K562 (cell line): Measurements from ENCODE around the gene TFF1. TPM values are rescaled to one million over a fixed set of nuclear protein-coding genes. Genes with fewer than 3 reads are reported as not detected.

Experiments used
- BHLHE40 ChIP-seq: IDR thresholded peaks from 2 replicates; pipeline ENCODE4 v1.6.1; 2011; ENCODE audit warnings: low read length, improper control_type of control experiment
- CBFA2T3 ChIP-seq: fragments of 450-650 bp; IDR thresholded peaks from 2 replicates; pipeline ENCODE4 v1.6.1; 2017
- CREM ChIP-seq: IDR thresholded peaks from 2 replicates; pipeline ENCODE4 v1.6.1; 2014; ENCODE audit warnings: antibody characterized with exemption, low read depth
- DLX4 ChIP-seq: fragments of 250-450 bp; sonication (Bioruptor Pico); IDR thresholded peaks from 2 replicates; pipeline ENCODE4 v1.6.1; 2021; ENCODE audit warnings: mild to moderate bottlenecking
- ETV5 ChIP-seq: sonication (generic); formaldehyde crosslinking; IDR thresholded peaks from 2 replicates; pipeline ENCODE4 v1.4.0; 2020; ENCODE audit warnings: low read depth, mild to moderate bottlenecking, missing genetic modification reagents
- GATA2 ChIP-seq: sonication (generic); formaldehyde crosslinking; IDR thresholded peaks from 2 replicates; pipeline ENCODE4 v1.4.0; 2020; ENCODE audit warnings: mild to moderate bottlenecking, missing genetic modification reagents
- HDAC1 ChIP-seq, 2 experiments: fragments of 450-650 bp; IDR thresholded peaks; 2 replicates each; pipeline ENCODE4 v1.6.1; 2016 to 2017; ENCODE audit warnings: inconsistent platforms in 1 of 2, mild to moderate bottlenecking in 1 of 2, moderate library complexity in 1 of 2
- HDAC8 ChIP-seq: fragments of 450-650 bp; IDR thresholded peaks from 2 replicates; pipeline ENCODE4 v1.6.1; 2016; ENCODE audit warnings: mild to moderate bottlenecking, missing genetic modification characterization, moderate library complexity, missing compliant biosample characterization
- HES1 ChIP-seq: fragments of 450-650 bp; IDR thresholded peaks from 2 replicates; pipeline ENCODE4 v1.6.1; 2016; ENCODE audit warnings: low read depth, mild to moderate bottlenecking, moderate library complexity
- KLF16 ChIP-seq: IDR thresholded peaks from 2 replicates; pipeline ENCODE4 v1.6.1; 2016; ENCODE audit warnings: antibody characterized with exemption
- NCOR1 ChIP-seq: fragments of 450-650 bp; IDR thresholded peaks from 2 replicates; pipeline ENCODE4 v1.6.1; 2016; ENCODE audit warnings: mild to moderate bottlenecking, moderate library complexity
- NFE2 ChIP-seq: IDR thresholded peaks from 2 replicates; pipeline ENCODE4 v1.6.1; 2014; ENCODE audit warnings: antibody characterized with exemption, low read depth
- NRF1 ChIP-seq, 2 experiments: fragments of 450-650 bp; IDR thresholded peaks in 1 of 2; conservative IDR thresholded peaks in 1 of 2; 2 replicates each; pipeline ENCODE4 v1.6.1; 2014; ENCODE audit warnings: mild to moderate bottlenecking in 2 of 2
- PHB2 ChIP-seq: fragments of 450-650 bp; IDR thresholded peaks from 2 replicates; pipeline ENCODE4 v1.6.1; 2017; ENCODE audit warnings: low read depth
- PHF8 ChIP-seq: fragments of 200-600 bp; sonication (generic); IDR thresholded peaks from 2 replicates; pipeline ENCODE4 v1.6.1; 2012; ENCODE audit warnings: mixed run types, mild to moderate bottlenecking, inconsistent platforms, low read length, moderate library complexity, borderline replicate concordance
- POU5F1 ChIP-seq: fragments of 150-350 bp; IDR thresholded peaks from 2 replicates; pipeline ENCODE4 v1.6.1; 2014; ENCODE audit warnings: borderline replicate concordance, low read length, low read depth, mild to moderate bottlenecking; ENCODE audit not compliant: partially characterized antibody
- RBM17 ChIP-seq: fragments of 200-400 bp; formaldehyde crosslinking; IDR thresholded peaks from 2 replicates; pipeline ENCODE4 v1.6.1; 2017; ENCODE audit warnings: low read depth, mild to moderate bottlenecking, low read length, borderline replicate concordance
- TAF1 ChIP-seq: IDR thresholded peaks from 2 replicates; pipeline ENCODE4 v1.6.1; 2011; ENCODE audit warnings: mild to moderate bottlenecking, low read length, moderate library complexity; ENCODE audit not compliant: insufficient read depth, control insufficient read depth, severe bottlenecking; ENCODE audit errors: extremely low read depth
- TAL1 ChIP-seq: fragments of 450-650 bp; IDR thresholded peaks from 2 replicates; pipeline ENCODE4 v1.6.1; 2016; ENCODE audit warnings: mild to moderate bottlenecking
- TBL1XR1 ChIP-seq, 2 experiments: IDR thresholded peaks; 2 replicates each; pipeline ENCODE4 v1.6.1; 2012; ENCODE audit warnings: improper control_type of control experiment in 2 of 2, low read length in 2 of 2, mild to moderate bottlenecking in 1 of 2
- ZNF395 ChIP-seq: fragments of 200-800 bp; sonication (Bioruptor generic); IDR thresholded peaks from 2 replicates; pipeline ENCODE4 v1.6.1; 2017; ENCODE audit warnings: missing genetic modification characterization, missing compliant biosample characterization
- ZNF766 ChIP-seq: fragments of 200-800 bp; sonication (Bioruptor generic); conservative IDR thresholded peaks from 2 replicates; pipeline ENCODE4 v1.6.1; 2016; ENCODE audit warnings: missing genetic modification characterization, missing compliant biosample characterization
- polyA plus RNA-seq, 8 experiments: library from polyadenylated mRNA; depleted of rRNA in 4 of 8; stranded (reverse) in 5 of 8; unstranded in 3 of 8; fragments of >200 nt; fragmentation: Nextera tagmentation in 2 of 8; fragmentation: Illumina TruSeq in 1 of 8; extraction: Ambion mirVana in 2 of 8; extraction: Trizol in 1 of 8; gene quantifications; 2 replicates each; pipeline versions ENCODE4 v1.2.1 to v1.2.3, GENCODE V29; 2011 to 2014; ENCODE audit warnings: inconsistent platforms in 1 of 8, missing spikeins in 1 of 8
- total RNA-seq, 7 experiments: library from RNA; depleted of rRNA in 6 of 7; stranded (reverse); fragments of >200 nt in 6 of 7; fragmentation: Illumina TruSeq in 2 of 7; extraction: Trizol in 2 of 7; gene quantifications; 2 replicates each; pipeline versions ENCODE4 v1.2.1 to v1.2.3, GENCODE V29; 2011 to 2021; ENCODE audit warnings: low replicate concordance in 1 of 7
- TF ChIP-seq, protein P1 (sequence below): fragments of 450-650 bp; IDR thresholded peaks from 2 replicates; pipeline ENCODE4 v1.6.1; 2018; ENCODE audit not compliant: partially characterized antibody

The TFF1 gene
- total and polyA plus RNA-seq, 9 of the 15 experiments (the other 6 are each of a cell fraction or from before 2014, with no cell fraction given), result 0.31 TPM; not detected in 8

- TF ChIP-seq ZNF395 (peak; percentile 69; the same call in 1 of the 2 replicates), TAL1 (peak; percentile 92), TAF1 (peak; percentile 26), NFE2 (peak; percentile 51), PHF8 (peak; percentile 37; the same call in 1 of the 2 replicates), NRF1 (conservative IDR thresholded peaks at IDR 0.05 in 1 of 2, IDR thresholded peaks at IDR 0.05 in 1 of 2) (0 out of 4 replicates have a peak, but pooled peaks of 1 of the 2 experiments have one; percentile 31), CBFA2T3 (peak; percentile 97), RBM17 (no peak), NCOR1 (peak; percentile 92), DLX4 (no peak), BHLHE40 (peak; percentile 76), TBL1XR1 (IDR thresholded peaks at IDR 0.05; ENCODE audit: low read length in 2 of 2) (peak in 1 of 2 experiments; percentile 51; a peak in 1 of 4 replicates), POU5F1 (no peak), HES1 (peak; percentile 74), CREM (peak; percentile 73), KLF16 (peak; percentile 93), ETV5 (CRISPR knock-in tag) (peak; percentile 56; the same call in 1 of the 2 replicates), GATA2 (CRISPR knock-in tag) (peak; percentile 94), PHB2 (peak; percentile 75; the same call in 1 of the 2 replicates), HDAC8 (tag) (peak; percentile 58; the same call in 1 of the 2 replicates), HDAC1 (IDR thresholded peaks at IDR 0.05) (peak in 1 of 2 experiments; percentile 87; a peak in 2 of 4 replicates), ZNF766 (CRISPR knock-in tag) (peak; percentile 66)
- TF ChIP-seq, protein P1, sequence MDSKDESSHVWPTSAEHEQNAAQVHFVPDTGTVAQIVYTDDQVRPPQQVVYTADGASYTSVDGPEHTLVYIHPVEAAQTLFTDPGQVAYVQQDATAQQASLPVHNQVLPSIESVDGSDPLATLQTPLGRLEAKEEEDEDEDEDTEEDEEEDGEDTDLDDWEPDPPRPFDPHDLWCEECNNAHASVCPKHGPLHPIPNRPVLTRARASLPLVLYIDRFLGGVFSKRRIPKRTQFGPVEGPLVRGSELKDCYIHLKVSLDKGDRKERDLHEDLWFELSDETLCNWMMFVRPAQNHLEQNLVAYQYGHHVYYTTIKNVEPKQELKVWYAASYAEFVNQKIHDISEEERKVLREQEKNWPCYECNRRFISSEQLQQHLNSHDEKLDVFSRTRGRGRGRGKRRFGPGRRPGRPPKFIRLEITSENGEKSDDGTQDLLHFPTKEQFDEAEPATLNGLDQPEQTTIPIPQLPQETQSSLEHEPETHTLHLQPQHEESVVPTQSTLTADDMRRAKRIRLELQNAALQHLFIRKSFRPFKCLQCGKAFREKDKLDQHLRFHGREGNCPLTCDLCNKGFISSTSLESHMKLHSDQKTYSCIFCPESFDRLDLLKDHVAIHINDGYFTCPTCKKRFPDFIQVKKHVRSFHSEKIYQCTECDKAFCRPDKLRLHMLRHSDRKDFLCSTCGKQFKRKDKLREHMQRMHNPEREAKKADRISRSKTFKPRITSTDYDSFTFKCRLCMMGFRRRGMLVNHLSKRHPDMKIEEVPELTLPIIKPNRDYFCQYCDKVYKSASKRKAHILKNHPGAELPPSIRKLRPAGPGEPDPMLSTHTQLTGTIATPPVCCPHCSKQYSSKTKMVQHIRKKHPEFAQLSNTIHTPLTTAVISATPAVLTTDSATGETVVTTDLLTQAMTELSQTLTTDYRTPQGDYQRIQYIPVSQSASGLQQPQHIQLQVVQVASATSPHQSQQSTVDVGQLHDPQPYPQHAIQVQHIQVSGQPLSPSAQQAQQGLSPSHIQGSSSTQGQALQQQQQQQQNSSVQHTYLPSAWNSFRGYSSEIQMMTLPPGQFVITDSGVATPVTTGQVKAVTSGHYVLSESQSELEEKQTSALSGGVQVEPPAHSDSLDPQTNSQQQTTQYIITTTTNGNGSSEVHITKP, result peak; percentile 18
These were observed 37.4 kb upstream of the TFF1 start, which contains the start of gene UBASH3A (continued) for GRCh38 chr21:42403611-42404231.
